ENCODE data around the gene EXOC2. TPM values are rescaled to one million over a fixed set of nuclear protein-coding genes. Genes with fewer than 3 reads are reported as not detected.

Gene EXOC2
- total RNA-seq, 1 experiment from 2014 or later, result 24.5 TPM

DNA sequence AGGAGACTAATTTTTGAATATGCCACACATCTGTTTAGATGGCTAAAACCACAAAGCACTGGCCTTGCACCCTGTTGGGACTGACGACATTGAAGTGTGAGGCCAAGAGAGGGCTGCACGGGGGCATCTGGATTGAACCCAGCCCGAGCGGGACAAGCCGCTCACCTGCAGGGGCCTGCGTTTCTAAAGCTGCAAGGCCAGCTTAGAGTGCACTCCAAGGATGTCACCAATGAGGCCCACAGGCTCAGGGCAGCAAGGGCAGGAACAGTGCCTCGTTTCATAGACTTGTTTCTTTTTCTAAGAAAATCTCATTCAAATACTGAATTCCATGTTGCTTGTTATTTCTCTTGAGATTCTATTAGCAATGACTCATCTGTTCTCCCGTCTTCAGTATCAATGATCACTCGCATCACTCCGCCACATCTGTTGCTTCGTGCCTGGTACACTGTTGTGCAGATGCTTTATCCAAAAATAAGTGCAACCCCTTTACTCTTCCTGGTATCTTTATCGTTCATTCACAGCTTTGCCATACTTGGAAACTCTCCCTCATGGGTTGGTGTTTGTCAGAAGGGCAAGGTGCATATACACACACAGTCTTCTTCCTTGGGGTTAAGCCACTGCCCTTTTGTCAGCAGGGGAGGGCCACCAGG lies 181.3 kb downstream of the EXOC2 start:
- intact Hi-C loops (cut with micrococcal nuclease), result no loop called here
- no peak overlapping the region for H3K9ac ChIP-seq (ENCODE audit: low read length)
- ChIA-PET POLR2A (no interaction called here), CTCF (no interaction called here), RAD21 (ENCODE audit: low non-redundant PET in 1 of 2, low total read pairs in 2 of 2, uncharacterized antibody in 2 of 2, unreplicated experiment in 2 of 2) (no interaction called here)
- H3K9me2 ChIP-seq (ENCODE audit: insufficient read depth), result no peaks in the 10 kb centered on the region
- TF ChIP-seq EZH2phosphoT487 (IDR thresholded peaks at IDR 0.05; ENCODE audit: borderline replicate concordance) (no peak), ELF1 (IDR thresholded peaks at IDR 0.05; ENCODE audit: borderline replicate concordance, low read depth) (no peak), ATF3 (IDR thresholded peaks at IDR 0.05) (no peak), YY1 (IDR thresholded peaks at IDR 0.05; ENCODE audit: extremely low read depth, insufficient replicate concordance, low read depth, low read length) (no peak), ZBTB33 (IDR thresholded peaks at IDR 0.05; ENCODE audit: extremely low read depth, insufficient replicate concordance, low read length) (no peak), TCF7L2 (IDR thresholded peaks at IDR 0.05; ENCODE audit: borderline replicate concordance, extremely low read depth, insufficient read depth, insufficient read length) (no peak), POLR2AphosphoS5 (IDR thresholded peaks at IDR 0.05; ENCODE audit: low read depth, low read length) (no peak), FOSL1 (IDR thresholded peaks at IDR 0.05; ENCODE audit: low read depth) (no peak), ZFX (IDR thresholded peaks at IDR 0.05) (no peak), SRF (IDR thresholded peaks at IDR 0.05; ENCODE audit: low read depth) (no peak), SIN3A (IDR thresholded peaks at IDR 0.05; ENCODE audit: low read depth) (no peak), SP1 (IDR thresholded peaks at IDR 0.05; ENCODE audit: low read depth) (no peak), RAD21 (IDR thresholded peaks at IDR 0.05; ENCODE audit: low read depth) (no peak), EGR1 (IDR thresholded peaks at IDR 0.05; ENCODE audit: low read depth) (no peak), JUND (IDR thresholded peaks at IDR 0.05) (no peak), POLR2A (IDR thresholded peaks at IDR 0.05; ENCODE audit: borderline replicate concordance, extremely low read depth, insufficient read depth, insufficient read length) (no peak), EZH2 (IDR thresholded peaks at IDR 0.05) (no peak)
- TF ChIP-seq, protein P1, sequence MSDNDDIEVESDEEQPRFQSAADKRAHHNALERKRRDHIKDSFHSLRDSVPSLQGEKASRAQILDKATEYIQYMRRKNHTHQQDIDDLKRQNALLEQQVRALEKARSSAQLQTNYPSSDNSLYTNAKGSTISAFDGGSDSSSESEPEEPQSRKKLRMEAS (IDR thresholded peaks at IDR 0.05), result no peak
- TF ChIP-seq, protein P2, sequence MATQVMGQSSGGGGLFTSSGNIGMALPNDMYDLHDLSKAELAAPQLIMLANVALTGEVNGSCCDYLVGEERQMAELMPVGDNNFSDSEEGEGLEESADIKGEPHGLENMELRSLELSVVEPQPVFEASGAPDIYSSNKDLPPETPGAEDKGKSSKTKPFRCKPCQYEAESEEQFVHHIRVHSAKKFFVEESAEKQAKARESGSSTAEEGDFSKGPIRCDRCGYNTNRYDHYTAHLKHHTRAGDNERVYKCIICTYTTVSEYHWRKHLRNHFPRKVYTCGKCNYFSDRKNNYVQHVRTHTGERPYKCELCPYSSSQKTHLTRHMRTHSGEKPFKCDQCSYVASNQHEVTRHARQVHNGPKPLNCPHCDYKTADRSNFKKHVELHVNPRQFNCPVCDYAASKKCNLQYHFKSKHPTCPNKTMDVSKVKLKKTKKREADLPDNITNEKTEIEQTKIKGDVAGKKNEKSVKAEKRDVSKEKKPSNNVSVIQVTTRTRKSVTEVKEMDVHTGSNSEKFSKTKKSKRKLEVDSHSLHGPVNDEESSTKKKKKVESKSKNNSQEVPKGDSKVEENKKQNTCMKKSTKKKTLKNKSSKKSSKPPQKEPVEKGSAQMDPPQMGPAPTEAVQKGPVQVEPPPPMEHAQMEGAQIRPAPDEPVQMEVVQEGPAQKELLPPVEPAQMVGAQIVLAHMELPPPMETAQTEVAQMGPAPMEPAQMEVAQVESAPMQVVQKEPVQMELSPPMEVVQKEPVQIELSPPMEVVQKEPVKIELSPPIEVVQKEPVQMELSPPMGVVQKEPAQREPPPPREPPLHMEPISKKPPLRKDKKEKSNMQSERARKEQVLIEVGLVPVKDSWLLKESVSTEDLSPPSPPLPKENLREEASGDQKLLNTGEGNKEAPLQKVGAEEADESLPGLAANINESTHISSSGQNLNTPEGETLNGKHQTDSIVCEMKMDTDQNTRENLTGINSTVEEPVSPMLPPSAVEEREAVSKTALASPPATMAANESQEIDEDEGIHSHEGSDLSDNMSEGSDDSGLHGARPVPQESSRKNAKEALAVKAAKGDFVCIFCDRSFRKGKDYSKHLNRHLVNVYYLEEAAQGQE (IDR thresholded peaks at IDR 0.05; ENCODE audit: low read depth), result no peak
- H3K36me3 ChIP-seq (ENCODE audit: control insufficient read depth in 1 of 2, insufficient read depth in 2 of 2, low read length in 2 of 2), result no peaks in the 10 kb centered on the region
- no peak overlapping the region for H3K27ac ChIP-seq (ENCODE audit: low read depth, low read length)
- BruUV-seq (replicated peaks), result no TSS peak
- H3K4me1 ChIP-seq (ENCODE audit: control insufficient read depth in 1 of 2, insufficient read depth in 2 of 2, low read length in 2 of 2), result no peaks in the 10 kb centered on the region
- no peaks in the 10 kb centered on the region for H3K79me2 ChIP-seq (ENCODE audit: insufficient read depth, low read length)
- ATAC-seq (no peak), DNase-seq (ENCODE audit: low read depth, low spot score) (no peak)
- H3K9me3 ChIP-seq (ENCODE audit: control insufficient read depth in 1 of 2, insufficient read depth in 1 of 2, low read depth in 1 of 2, low read length in 2 of 2), result no peaks in the 10 kb centered on the region
- H2AFZ ChIP-seq (ENCODE audit: low read depth, low read length, poor library complexity, severe bottlenecking), result no peak overlapping the region
- no peak overlapping the region for H3K4me3 ChIP-seq (replicated peaks in 1 of 2; ENCODE audit: low read depth in 1 of 2, low read length in 2 of 2)
- no peaks in the 10 kb centered on the region for H4K20me1 ChIP-seq (ENCODE audit: insufficient read depth)
- no peaks in the 10 kb centered on the region for H3K27me3 ChIP-seq (ENCODE audit: insufficient read depth, low read length)
- no peak overlapping the region for H3K4me2 ChIP-seq (ENCODE audit: low read length)

Measured in HCT116 (cell line).